Thyroid gland (tissue), 4 donors: ENCODE results near the gene MBNL2.

Source experiments
- POLR2A ChIP-seq, 2 donors: fragments of 450-650 bp; IDR thresholded peaks; one replicate each; pipeline ENCODE4 v1.6.1; 2017; ENCODE audit warnings: antibody characterized with exemption in 2 of 2, mild to moderate bottlenecking in 2 of 2, moderate library complexity in 1 of 2
- TF ChIP-seq, protein P1 (sequence below), 6 experiments: fragments of 200-600 bp in 3 of 6; fragments of 450-650 bp in 3 of 6; sonication (generic) in 3 of 6; IDR thresholded peaks; one replicate each; pipeline ENCODE4 v1.5.1; 2016 to 2019; ENCODE audit warnings: antibody characterized with exemption in 6 of 6, mild to moderate bottlenecking in 2 of 6, inconsistent platforms in 1 of 6, moderate library complexity in 1 of 6

GRCh38 chr13:97253581-97254293 is 31.6 kb downstream of the MBNL2 start:
- TF ChIP-seq, protein P1, sequence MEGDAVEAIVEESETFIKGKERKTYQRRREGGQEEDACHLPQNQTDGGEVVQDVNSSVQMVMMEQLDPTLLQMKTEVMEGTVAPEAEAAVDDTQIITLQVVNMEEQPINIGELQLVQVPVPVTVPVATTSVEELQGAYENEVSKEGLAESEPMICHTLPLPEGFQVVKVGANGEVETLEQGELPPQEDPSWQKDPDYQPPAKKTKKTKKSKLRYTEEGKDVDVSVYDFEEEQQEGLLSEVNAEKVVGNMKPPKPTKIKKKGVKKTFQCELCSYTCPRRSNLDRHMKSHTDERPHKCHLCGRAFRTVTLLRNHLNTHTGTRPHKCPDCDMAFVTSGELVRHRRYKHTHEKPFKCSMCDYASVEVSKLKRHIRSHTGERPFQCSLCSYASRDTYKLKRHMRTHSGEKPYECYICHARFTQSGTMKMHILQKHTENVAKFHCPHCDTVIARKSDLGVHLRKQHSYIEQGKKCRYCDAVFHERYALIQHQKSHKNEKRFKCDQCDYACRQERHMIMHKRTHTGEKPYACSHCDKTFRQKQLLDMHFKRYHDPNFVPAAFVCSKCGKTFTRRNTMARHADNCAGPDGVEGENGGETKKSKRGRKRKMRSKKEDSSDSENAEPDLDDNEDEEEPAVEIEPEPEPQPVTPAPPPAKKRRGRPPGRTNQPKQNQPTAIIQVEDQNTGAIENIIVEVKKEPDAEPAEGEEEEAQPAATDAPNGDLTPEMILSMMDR (IDR thresholded peaks at IDR 0.05): no peak
- no peak for TF ChIP-seq POLR2A (IDR thresholded peaks at IDR 0.05)
